Hypothalamus (tissue), 51 donors: ENCODE measurements around the gene CELF4.
"Not testable (repeated sequence)": the region's sequence is repeated elsewhere in the genome, so short reads cannot be mapped to it uniquely, and the experiment has no call there.

Experiments used
- DNase-seq, 51 donors: peaks; one replicate each; lab custom pipeline; 2025; lab: John Stamatoyannopoulos, UW

The CELF4 gene

GRCh38 chr18:37383036-37383785 is 182.4 kb downstream of the CELF4 start:
- no peak for DNase-seq

- DNase-seq, result no peak
Measured at GRCh38 chr18:37381554-37381953, 184.0 kb downstream of the CELF4 start.

- DNase-seq, result no peak
Measured at GRCh38 chr18:37380546-37381110, 185.0 kb downstream of the CELF4 start.

- DNase-seq, result no peak
Measured at GRCh38 chr18:37378336-37379010, 187.1 kb downstream of the CELF4 start.

- no peak for DNase-seq
Measured at GRCh38 chr18:37375181-37375580, 190.4 kb downstream of the CELF4 start.

- DNase-seq, result no peak
Measured at GRCh38 chr18:37368110-37368954, 197.3 kb downstream of the CELF4 start.

GRCh38 chr18:37364237-37364636 is 201.4 kb downstream of the CELF4 start:
- peak in 26 of 51 donors; percentile 4 to 58 (median 26) for DNase-seq

- DNase-seq, result no peak
Measured at GRCh38 chr18:37362158-37362890, 203.3 kb downstream of the CELF4 start.

- peak in 1 of 51 donors; percentile 9 for DNase-seq
Measured at GRCh38 chr18:37361335-37362157, 204.1 kb downstream of the CELF4 start.

- DNase-seq, result not testable (repeated sequence)
Measured at GRCh38 chr18:37358061-37358460, 207.5 kb downstream of the CELF4 start.

GRCh38 chr18:37355772-37356171 is 209.8 kb downstream of the CELF4 start:
- DNase-seq, result no peak

- DNase-seq, result no peak
Measured at GRCh38 chr18:37351110-37351509, 214.5 kb downstream of the CELF4 start.

GRCh38 chr18:37348729-37349128 is 216.9 kb downstream of the CELF4 start:
- DNase-seq, result no peak

- DNase-seq, result no peak
Measured at GRCh38 chr18:37346048-37346447, 219.6 kb downstream of the CELF4 start.

- DNase-seq, result peak in 4 of 51 donors; percentile 8 to 50 (median 28)
Measured at GRCh38 chr18:37343542-37343851, 222.1 kb downstream of the CELF4 start.

- DNase-seq, result no peak
Measured at GRCh38 chr18:37341473-37342086, 224.0 kb downstream of the CELF4 start.

- DNase-seq, result no peak
Measured at GRCh38 chr18:37341016-37341415, 224.6 kb downstream of the CELF4 start.

- DNase-seq, result no peak
Measured at GRCh38 chr18:37339701-37340215, 225.8 kb downstream of the CELF4 start.
